PC-9 (cell line): ENCODE measurements around the gene SCAPER. TPM values are rescaled to one million over a fixed set of nuclear protein-coding genes. Genes with fewer than 3 reads are reported as not detected.
"Not testable (repeated sequence)": the region's sequence is repeated elsewhere in the genome, so short reads cannot be mapped to it uniquely, and the experiment has no call there.

Source experiments
- BruUV-seq: library from RNA; stranded (reverse); fragments of 400-500 nt; replicated peaks from 2 replicates; lab custom pipeline; 2021; lab: Mats Ljungman, UMichigan
- CTCF ChIA-PET: fragments of 300-600 bp; sonication (Branson Sonifier 250); formaldehyde crosslinking; loops from one replicate; lab custom pipeline; 2022; ENCODE audit warnings: antibody characterized with exemption; lab: Charles Lee
- POLR2A ChIA-PET: fragments of 300-600 bp; sonication (Branson Sonifier 250); formaldehyde crosslinking; loops from one replicate; lab custom pipeline; 2022; ENCODE audit warnings: antibody characterized with exemption; ENCODE audit not compliant: unreplicated experiment; lab: Charles Lee
- DNase-seq, 2 experiments: peaks; one replicate each; pipeline versions ENCODE4 v3.0.0 to v3.0.0-alpha.2; 2015 to 2022; ENCODE audit warnings: mixed read lengths in 1 of 2
- H2AFZ ChIP-seq: fragments of 200-600 bp; sonication (generic); 2 replicates; pipeline ENCODE4 v1.8.1; 2017; ENCODE audit warnings: antibody characterized with exemption
- H3F3A ChIP-seq: fragments of 200-600 bp; sonication (generic); 2 replicates; pipeline ENCODE4 v1.8.1; 2017; ENCODE audit warnings: antibody characterized with exemption, mild to moderate bottlenecking, low read depth; ENCODE audit not compliant: insufficient read depth
- H3K27ac ChIP-seq: fragments of 200-600 bp; sonication (generic); 2 replicates; pipeline ENCODE4 v1.6.1; 2016; ENCODE audit warnings: mixed run types
- H3K27me3 ChIP-seq: fragments of 200-600 bp; sonication (generic); 2 replicates; pipeline ENCODE4 v1.6.1; 2016; ENCODE audit warnings: low read depth, mixed run types; ENCODE audit not compliant: insufficient read depth
- H3K36me3 ChIP-seq: fragments of 200-600 bp; sonication (generic); 2 replicates; pipeline ENCODE4 v1.6.1; 2016; ENCODE audit warnings: low read depth, mixed run types
- H3K4me1 ChIP-seq: fragments of 200-600 bp; sonication (generic); replicated peaks from 2 replicates; pipeline ENCODE4 v1.6.1; 2016; ENCODE audit warnings: mixed run types; ENCODE audit not compliant: insufficient read depth
- H3K4me2 ChIP-seq: fragments of 200-600 bp; sonication (generic); 2 replicates; pipeline ENCODE4 v1.6.1; 2017; ENCODE audit warnings: mixed run types
- H3K4me3 ChIP-seq: fragments of 200-600 bp; sonication (generic); 2 replicates; pipeline ENCODE4 v1.6.1; 2016; ENCODE audit warnings: mixed run types
- H3K79me2 ChIP-seq: fragments of 200-600 bp; sonication (generic); 2 replicates; pipeline ENCODE4 v1.6.1; 2017; ENCODE audit warnings: low read depth, mixed run types
- H3K9me2 ChIP-seq: fragments of 200-600 bp; sonication (generic); 2 replicates; pipeline ENCODE4 v1.8.1; 2017; ENCODE audit warnings: mild to moderate bottlenecking; ENCODE audit not compliant: insufficient read depth
- H3K9me3 ChIP-seq: fragments of 200-600 bp; sonication (generic); 2 replicates; pipeline ENCODE4 v1.8.1; 2016; ENCODE audit warnings: low read depth; ENCODE audit not compliant: insufficient read depth
- H4K20me1 ChIP-seq: fragments of 200-600 bp; sonication (generic); 2 replicates; pipeline ENCODE4 v1.8.1; 2017; ENCODE audit not compliant: insufficient read depth
- EZH2 ChIP-seq: fragments of 200-600 bp; sonication (generic); IDR thresholded peaks from 2 replicates; pipeline ENCODE4 v1.8.0; 2017; ENCODE audit warnings: antibody characterized with exemption, low read depth
- intact Hi-C: fragments of 100-400 bp; cut with micrococcal nuclease; formaldehyde crosslinking; loops from one replicate; pipeline ENCODE4 v1.10.0; 2022; ENCODE audit not compliant: unreplicated experiment
- total RNA-seq: library from RNA; stranded (reverse); gene quantifications from 2 replicates; pipeline ENCODE4 v1.2.3, GENCODE V29; 2021
- TF ChIP-seq, protein P1 (sequence below): fragments of 200-600 bp; sonication (generic); conservative IDR thresholded peaks from 2 replicates; pipeline ENCODE4 v1.6.1; 2017; ENCODE audit warnings: mixed run types, antibody characterized with exemption, mild to moderate bottlenecking, moderate library complexity

SCAPER gene
- total RNA-seq, 1 experiment from 2014 or later: 18.7 TPM

GRCh38 chr15:76718863-76719262 is 186.3 kb downstream of the SCAPER start:
- no TSS peak for BruUV-seq
- no peak for DNase-seq
- no peaks in the 10 kb centered on the region for H3K4me1 ChIP-seq
- no peaks in the 10 kb centered on the region for H4K20me1 ChIP-seq
- intact Hi-C loops: no loop called here
- CTCF ChIA-PET: no interaction called here
- POLR2A ChIA-PET: no interaction called here
- no peaks in the 10 kb centered on the region for H3F3A ChIP-seq
- H3K4me3 ChIP-seq: no peak overlapping the region
- peaks cover 4% of the 10 kb centered on the region for H3K9me3 ChIP-seq
- H2AFZ ChIP-seq: no peak overlapping the region
- no peak for TF ChIP-seq EZH2
- TF ChIP-seq, protein P1, sequence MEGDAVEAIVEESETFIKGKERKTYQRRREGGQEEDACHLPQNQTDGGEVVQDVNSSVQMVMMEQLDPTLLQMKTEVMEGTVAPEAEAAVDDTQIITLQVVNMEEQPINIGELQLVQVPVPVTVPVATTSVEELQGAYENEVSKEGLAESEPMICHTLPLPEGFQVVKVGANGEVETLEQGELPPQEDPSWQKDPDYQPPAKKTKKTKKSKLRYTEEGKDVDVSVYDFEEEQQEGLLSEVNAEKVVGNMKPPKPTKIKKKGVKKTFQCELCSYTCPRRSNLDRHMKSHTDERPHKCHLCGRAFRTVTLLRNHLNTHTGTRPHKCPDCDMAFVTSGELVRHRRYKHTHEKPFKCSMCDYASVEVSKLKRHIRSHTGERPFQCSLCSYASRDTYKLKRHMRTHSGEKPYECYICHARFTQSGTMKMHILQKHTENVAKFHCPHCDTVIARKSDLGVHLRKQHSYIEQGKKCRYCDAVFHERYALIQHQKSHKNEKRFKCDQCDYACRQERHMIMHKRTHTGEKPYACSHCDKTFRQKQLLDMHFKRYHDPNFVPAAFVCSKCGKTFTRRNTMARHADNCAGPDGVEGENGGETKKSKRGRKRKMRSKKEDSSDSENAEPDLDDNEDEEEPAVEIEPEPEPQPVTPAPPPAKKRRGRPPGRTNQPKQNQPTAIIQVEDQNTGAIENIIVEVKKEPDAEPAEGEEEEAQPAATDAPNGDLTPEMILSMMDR: no peak
- H3K4me2 ChIP-seq: no peak overlapping the region
- H3K27ac ChIP-seq: no peak overlapping the region
- no peaks in the 10 kb centered on the region for H3K36me3 ChIP-seq
- H3K27me3 ChIP-seq: no peaks in the 10 kb centered on the region
- H3K9me2 ChIP-seq: no peaks in the 10 kb centered on the region
- no peaks in the 10 kb centered on the region for H3K79me2 ChIP-seq

- H3K27me3 ChIP-seq: no peaks in the 10 kb centered on the region
- intact Hi-C loops: no loop called here
- H3K9me3 ChIP-seq: peaks cover 4% of the 10 kb centered on the region
- no peaks in the 10 kb centered on the region for H4K20me1 ChIP-seq
- no peak for TF ChIP-seq EZH2
- TF ChIP-seq, protein P1: no peak
- H3F3A ChIP-seq: no peaks in the 10 kb centered on the region
- no peaks in the 10 kb centered on the region for H3K36me3 ChIP-seq
- no peak overlapping the region for H3K4me2 ChIP-seq
- ChIA-PET POLR2A (no interaction called here), CTCF (no interaction called here)
- no peak for DNase-seq
- no peak overlapping the region for H3K27ac ChIP-seq
- BruUV-seq: no TSS peak
- no peaks in the 10 kb centered on the region for H3K9me2 ChIP-seq
- no peak overlapping the region for H3K4me3 ChIP-seq
- no peak overlapping the region for H2AFZ ChIP-seq
- no peaks in the 10 kb centered on the region for H3K79me2 ChIP-seq
- no peaks in the 10 kb centered on the region for H3K4me1 ChIP-seq
These were observed 190.2 kb downstream of the SCAPER start for GRCh38 chr15:76714950-76715349.

DNA sequence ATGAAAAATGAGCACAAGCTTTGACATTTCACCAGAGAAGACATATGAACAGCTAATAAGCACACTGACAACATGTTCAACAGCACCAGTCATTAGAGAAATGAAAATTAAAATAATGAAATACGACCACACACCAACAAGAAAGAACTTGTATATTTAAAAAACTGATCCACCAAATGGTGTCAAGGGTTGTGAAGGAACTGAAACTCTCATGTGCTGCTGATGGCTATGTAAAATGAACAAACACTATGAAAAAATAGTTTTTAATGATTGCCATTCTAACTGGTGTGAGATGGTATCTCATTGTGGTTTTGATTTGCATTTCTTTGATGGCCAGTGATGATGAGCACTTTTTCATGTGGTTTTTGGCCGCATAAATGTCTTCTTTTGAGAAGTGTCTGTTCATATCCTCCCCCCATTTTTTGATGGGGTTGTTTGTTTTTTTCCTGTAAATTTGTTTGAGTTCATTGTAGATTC is 193.8 kb downstream of the SCAPER start:
- Histone ChIP-seq H3K27me3 (no peaks in the 10 kb centered on the region), H3K79me2 (no peaks in the 10 kb centered on the region), H3K4me3 (no peak overlapping the region), H3K4me2 (no peak overlapping the region), H3K9me3 (no peaks in the 10 kb centered on the region), H2AFZ (no peak overlapping the region), H4K20me1 (no peaks in the 10 kb centered on the region), H3K9me2 (no peaks in the 10 kb centered on the region), H3K27ac (no peak overlapping the region), H3F3A (no peaks in the 10 kb centered on the region), H3K36me3 (no peaks in the 10 kb centered on the region), H3K4me1 (no peaks in the 10 kb centered on the region)
- intact Hi-C loops: no loop called here
- POLR2A ChIA-PET: no interaction called here
- no TSS peak for BruUV-seq
- CTCF ChIA-PET: no interaction called here
- no peak for TF ChIP-seq EZH2
- TF ChIP-seq, protein P1: no peak
- DNase-seq: no peak

DNA sequence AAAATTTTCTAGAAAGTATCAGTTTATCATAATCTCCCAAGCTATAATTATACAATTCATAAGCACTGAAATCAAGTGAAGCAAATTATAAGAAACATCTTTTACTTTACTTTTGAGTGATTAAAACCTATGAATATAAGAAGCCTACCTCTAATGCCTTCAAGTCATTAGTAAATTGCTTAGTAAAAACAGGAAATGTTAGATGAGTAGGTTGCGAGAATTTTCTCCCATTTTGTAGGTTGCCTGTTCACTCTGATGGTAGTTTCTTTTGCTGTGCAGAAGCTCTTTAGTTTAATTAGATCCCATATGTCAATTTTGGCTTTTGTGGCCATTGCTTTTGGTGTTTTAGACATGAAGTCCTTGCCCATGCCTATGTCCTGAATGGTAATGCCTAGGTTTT is 201.1 kb downstream of the SCAPER start:
- H3K4me2 ChIP-seq, POLR2A ChIA-PET, CTCF ChIA-PET, H3K27ac ChIP-seq, BruUV-seq, H3F3A ChIP-seq, H3K27me3 ChIP-seq, H3K9me3 ChIP-seq, H2AFZ ChIP-seq, H3K36me3 ChIP-seq, H3K4me1 ChIP-seq, DNase-seq, H3K9me2 ChIP-seq, H4K20me1 ChIP-seq, H3K4me3 ChIP-seq, intact Hi-C loops, H3K79me2 ChIP-seq: not testable (repeated sequence)
